Activated CD4-positive, alpha-beta T cell treated with anti-CD3 and anti-CD28 coated beads, Interleukin-2, amount 50 U/mL, for 48 hours (primary cell): ENCODE results near the gene ATP6V1B1.
"Not testable (repeated sequence)": the region's sequence is repeated elsewhere in the genome, so short reads cannot be mapped to it uniquely, and the experiment has no call there.

Source experiments
- DNase-seq, 2 experiments: peaks; one replicate each; pipeline ENCODE4 v3.0.0-alpha.2; 2020

The ATP6V1B1 gene

DNA sequence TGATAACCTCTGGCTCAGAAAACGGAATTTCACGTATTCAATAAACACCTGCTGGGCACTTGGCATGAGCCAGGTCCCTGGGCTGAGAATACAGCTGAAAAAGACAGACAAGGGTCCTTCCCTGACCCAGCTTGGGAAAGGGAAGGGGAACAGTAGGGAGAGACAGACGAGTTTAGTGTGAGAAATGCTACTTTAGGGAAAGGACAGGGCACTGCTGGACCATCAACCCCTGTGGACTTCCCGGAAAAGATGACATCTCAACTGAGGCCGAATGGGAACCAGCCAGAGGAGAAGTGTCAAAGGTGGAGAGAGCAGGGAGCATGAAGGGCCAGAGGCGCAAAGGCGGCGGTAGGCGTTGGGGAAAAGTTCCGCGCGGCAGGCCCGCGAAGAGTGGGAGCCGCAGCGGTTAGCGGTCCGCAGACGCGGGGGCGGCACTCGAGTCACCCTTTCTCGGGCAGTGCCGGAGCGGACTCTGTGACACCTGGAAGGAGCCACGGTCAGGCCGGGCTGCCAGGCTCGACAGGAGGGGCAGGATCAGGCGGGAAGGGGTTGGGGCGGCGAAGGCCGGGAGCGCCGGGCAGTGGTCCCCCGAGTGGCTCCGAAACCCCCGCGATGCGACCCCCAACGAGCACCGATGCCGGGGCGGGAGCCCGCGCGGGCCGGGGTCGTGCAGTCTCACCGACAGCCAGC is 58.5 kb downstream of the ATP6V1B1 start:
- DNase-seq, result peak; percentile 62 to 68

DNA sequence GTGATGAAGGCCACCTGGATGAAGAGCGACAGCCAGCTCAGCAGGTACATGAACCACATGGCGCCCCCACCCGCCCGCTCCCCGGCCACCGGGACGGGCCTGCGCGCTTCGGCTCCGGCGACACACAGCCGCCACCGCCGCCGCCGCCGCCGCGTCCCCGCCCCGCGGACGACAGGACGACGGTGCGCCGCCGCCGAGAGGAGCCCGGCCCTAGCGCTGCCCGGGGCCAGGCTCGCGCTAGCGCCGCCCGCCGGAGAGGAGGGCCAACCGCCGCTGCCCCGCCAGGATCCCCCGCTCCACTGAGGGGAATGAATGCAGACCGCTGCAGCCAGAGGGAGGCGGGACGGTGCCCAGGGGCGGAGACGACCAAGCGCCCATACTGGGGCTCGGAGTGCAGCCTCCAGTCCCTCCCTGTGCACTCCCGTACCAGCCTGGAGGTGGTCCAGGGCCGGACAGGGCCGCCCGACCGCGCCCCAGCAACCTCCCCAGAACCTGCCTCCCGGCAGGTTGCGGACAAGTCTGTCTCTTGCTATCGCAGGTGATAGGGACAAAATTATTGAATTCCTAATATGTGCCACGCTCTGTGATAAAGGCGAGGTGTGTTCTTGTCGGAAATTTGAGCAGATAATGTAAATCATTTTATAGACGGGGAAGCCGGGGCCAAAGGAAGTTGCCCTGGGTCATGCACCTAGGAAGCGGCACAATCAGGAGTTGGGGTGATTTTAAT is 59.2 kb downstream of the ATP6V1B1 start, which contains the start of gene TEX261:
TEX261 (minus strand) TSS at position 175 of the 727 bp plus-strand sequence; CDS start at position 59, 116 bp downstream.
- peak; percentile 92 to 93 for DNase-seq

- DNase-seq, result peak; percentile 48 to 59
Measured at GRCh38 chr2:70995426-70995729, 59.7 kb downstream of the ATP6V1B1 start.

DNA sequence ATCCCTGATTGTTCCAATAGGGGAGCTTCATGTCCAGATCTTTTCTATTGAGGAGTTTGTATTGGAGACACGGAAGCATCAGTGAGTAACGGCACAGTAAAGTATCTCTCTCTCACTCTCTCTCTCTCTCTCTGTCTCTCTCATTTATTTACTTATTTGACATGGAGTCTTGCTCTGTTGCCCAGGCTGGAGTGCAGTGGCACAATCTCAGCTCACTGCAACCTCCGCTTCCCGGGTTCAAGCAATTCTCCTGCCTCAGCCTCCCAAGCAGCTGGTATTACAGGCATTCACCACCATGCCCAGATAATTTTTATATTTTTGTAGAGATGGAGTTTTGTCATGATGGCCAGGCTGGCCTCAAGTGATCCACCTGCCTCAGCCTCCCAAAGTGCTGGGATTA is 63.2 kb downstream of the ATP6V1B1 start:
- DNase-seq, result not testable (repeated sequence)

- no peak for DNase-seq
Measured at GRCh38 chr2:70999362-70999761, 63.7 kb downstream of the ATP6V1B1 start.

DNA sequence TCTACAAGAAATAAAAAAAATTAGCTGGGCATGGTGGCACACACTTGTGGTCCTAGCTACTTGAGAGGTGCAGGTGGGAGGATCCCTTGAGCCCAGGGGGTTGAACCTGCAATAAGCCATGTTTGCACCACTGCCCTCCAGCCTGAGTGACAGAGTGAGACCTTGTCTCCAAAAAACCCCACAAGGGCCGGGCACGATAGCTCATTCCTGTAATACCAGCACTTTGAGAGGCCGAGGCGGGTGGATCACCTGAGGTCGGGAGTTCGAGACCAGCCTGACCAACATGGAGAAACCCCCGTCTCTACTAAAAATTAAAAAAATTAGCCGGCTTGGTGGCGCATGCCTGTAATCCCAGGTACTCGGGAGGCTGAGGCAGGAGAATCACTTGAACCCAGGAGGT is 64.2 kb downstream of the ATP6V1B1 start:
- DNase-seq, result not testable (repeated sequence)

DNA sequence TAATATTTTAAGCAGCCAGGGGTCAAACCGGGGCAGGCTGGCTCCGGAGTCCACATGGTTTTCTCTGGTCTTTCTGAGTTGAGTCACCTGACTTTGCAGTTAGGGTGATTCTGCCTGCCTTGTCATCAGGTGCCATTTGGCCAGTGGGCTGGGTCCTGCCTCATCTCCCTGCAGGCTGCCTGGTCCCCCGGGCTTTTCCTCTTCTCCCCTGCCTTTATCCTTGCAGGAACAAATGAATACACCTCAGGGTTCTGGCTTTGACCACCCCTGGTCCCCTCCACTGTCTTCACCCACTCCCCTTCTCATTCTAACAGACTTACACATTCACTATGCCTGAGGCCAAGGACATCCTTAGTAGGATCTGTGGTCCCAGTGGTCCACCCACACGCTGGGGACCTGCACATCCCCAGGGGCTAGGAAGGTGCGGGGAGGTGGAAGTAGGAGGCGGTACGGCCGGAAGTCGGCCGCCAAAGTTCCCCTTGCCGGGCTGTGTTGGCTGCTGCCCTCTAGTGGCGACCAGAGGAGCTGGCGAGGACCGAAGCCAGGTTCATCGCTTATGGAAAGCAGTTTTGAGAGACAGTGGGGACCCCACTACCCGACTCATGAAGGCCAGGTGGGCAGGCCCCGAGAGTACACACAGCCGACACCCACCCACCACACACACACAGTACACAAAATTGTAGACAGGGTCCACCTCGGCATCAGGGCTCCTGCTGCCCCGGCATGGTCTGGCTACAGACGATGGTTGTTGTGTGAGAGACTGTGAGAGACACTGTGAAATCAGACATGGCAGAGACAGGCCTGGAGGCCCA is 65.3 kb downstream of the ATP6V1B1 start:
- peak; percentile 84 to 88 for DNase-seq

DNA sequence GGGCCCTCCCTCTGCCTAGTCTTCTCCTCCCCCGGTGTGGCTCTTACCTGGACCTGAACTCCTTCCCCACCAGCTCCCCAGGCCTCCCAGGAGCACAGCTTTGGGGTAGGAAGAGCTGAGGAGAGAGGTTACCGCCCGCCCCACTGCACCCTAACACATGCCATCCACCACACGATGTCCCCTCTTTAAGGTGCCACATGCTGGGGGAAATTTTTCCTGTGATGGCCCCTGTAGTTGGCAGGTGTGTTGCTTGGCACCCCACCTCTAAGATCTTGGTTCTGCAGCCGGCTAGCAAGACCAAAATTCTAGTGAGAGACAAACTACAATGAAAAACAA is 65.9 kb downstream of the ATP6V1B1 start:
- DNase-seq, result no peak

- DNase-seq, result no peak
Measured at GRCh38 chr2:71001981-71002570, 66.4 kb downstream of the ATP6V1B1 start.

- DNase-seq, result no peak
Measured at GRCh38 chr2:71003396-71003795, 67.7 kb downstream of the ATP6V1B1 start.

GRCh38 chr2:71003966-71004755 is 68.5 kb downstream of the ATP6V1B1 start:
- no peak for DNase-seq

DNA sequence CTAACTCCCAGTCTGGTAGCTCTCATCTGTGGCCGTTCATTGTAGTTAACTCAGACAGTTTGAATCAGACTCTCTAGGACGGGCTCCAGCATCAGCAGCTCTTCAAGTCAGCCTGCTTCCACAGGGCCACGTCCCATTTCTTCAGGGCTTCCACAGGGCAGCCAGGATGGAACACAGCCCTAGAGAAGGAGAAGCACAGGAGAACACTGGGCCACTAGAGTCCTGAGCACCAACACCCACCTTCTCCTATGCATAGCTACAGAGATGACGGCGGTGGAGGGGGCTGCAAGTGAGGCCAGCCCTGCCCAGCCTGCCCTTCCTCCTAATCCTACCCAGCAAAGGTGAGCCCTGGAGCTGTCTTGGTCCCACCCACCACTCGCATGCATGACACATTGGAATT is 69.2 kb downstream of the ATP6V1B1 start:
- no peak for DNase-seq

DNA sequence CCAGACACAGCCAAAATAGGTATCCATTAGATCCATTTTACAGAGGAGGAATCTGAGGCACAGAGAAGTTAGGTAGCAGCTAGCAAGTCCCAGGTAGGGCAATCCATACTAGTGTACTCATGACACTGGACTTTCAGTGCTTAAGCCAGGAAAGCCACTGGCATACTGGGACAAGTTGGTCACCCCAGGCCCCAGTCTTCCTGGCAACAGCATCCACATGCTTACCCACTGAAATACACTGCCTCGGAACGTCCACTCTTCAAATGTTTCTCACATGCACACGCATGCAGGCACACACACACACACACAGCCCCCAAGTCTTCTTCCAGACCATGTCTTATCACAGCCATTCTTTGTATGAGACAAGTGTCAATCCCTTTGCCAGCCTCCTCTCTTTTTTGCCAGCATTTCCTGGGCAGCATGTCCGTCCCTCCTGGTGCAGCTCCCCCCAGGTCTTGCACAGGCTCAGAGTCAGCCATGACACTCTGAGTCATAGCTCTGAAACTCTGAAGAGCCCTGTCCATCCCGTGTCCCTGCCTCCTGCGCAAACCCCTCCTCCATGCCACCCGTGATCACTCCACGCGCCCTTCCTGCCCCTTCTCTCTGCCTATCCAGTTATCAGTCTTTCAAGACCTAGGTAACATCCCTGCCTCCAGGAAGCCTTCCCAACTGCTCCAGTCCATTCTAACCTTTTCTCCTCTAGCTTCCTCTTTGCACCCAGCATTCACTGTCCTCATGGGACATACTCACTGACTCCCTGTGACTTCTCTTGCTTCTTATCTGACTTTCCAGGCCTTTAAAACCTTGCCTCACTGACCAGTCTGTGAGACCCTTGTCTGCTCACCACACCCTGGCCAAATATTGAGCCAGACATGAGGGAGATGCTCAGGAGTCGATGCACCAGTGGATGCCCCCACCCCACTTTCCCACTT is 69.8 kb downstream of the ATP6V1B1 start:
- no peak for DNase-seq

GRCh38 chr2:71006323-71006722 is 70.6 kb downstream of the ATP6V1B1 start:
- DNase-seq, result no peak

DNA sequence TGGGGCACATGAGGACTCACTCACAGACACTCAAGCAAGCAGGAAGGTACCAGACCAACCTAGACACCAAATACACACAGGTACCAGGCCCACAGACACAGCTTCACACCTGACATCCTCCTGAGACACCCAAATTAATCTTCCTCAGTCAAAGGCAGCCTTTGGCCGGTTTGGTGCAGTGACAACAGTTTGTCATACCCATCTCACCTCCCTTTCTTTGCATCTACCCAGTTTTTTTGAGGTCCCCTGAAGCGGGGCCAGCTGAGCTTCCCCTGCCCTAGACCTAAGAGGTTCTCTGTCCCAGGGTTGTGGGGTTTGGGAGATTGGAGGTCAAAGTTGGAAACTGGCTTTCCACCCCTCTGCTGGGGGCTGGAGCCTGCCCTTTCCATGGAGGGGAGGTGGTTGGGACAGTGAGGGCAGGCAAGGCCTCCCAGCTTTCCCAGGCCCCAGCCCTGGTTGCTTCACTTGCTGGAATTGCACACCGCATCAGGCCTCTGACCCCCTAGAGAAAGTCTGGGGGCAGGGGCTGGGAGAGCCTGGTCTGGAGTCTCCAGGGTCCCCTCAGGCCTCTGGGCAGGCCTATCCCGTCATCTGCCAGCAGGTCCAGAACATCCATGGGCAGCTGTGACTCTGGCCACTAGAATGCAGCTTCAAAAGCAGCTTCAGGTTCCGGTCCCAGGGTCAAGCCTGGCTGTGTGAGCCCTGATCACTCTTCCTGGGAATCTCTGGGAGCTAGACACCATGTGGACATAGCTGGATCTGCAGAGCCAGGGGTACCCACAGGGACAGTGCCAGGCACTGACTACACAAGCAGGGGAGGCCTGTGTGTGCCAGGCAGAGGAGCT is 71.5 kb downstream of the ATP6V1B1 start:
- DNase-seq, result no peak

- no peak for DNase-seq
Measured at GRCh38 chr2:71008342-71008741, 72.6 kb downstream of the ATP6V1B1 start.

DNA sequence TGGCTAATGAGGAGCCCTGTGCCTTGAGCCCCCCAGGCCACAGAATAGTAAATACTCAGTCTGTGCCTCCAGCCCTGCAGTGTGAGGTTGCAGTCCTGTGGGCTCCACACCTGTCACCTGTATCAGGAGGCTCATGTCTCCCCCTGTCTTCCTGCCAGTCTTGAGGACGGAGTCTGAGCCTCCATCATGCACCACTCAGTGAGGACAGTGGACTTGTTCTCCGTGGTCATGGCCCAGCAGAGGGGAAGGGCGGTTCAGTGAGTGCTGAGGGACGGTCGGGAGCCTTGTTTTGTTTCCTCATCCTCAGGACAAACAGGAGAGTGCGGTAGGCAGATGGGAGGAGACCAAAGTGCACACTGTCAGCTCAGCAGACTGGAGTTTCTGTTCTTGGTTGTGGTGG is 76.1 kb downstream of the ATP6V1B1 start:
- not testable (repeated sequence) for DNase-seq
